T-helper 9 cell (primary cell): ENCODE data around the gene DPM3.
A peak's percentile ranks its signal among the peaks of the same experiment; 100 is the strongest.
"Not testable (repeated sequence)": the region's sequence is repeated elsewhere in the genome, so short reads cannot be mapped to it uniquely, and the experiment has no call there.

Experiments
- DNase-seq: peaks from one replicate; pipeline ENCODE4 v3.0.0-alpha.2; 2020

The DPM3 gene

GRCh38 chr1:155175281-155175926, 35.1 kb upstream of the DPM3 start:
- DNase-seq = no peak

- DNase-seq = peak; percentile 50
Measured at GRCh38 chr1:155174324-155175280, 34.3 kb upstream of the DPM3 start.

GRCh38 chr1:155173478-155174323, 33.4 kb upstream of the DPM3 start, which contains the start of gene TRIM46:
TSS of gene TRIM46 (plus strand) at chr1:155173849. CDS start at chr1:155173967, 118 bp downstream.
- DNase-seq = peak; percentile 50

GRCh38 chr1:155172732-155173477, 32.6 kb upstream of the DPM3 start, which contains the start of gene KRTCAP2:
TSS of gene KRTCAP2 (minus strand) at chr1:155173304. CDS start at chr1:155173224, 80 bp downstream.
- peak; percentile 94 for DNase-seq

- DNase-seq = no peak
Measured at GRCh38 chr1:155171836-155172731, 31.8 kb upstream of the DPM3 start.

GRCh38 chr1:155170806-155171205, 30.5 kb upstream of the DPM3 start:
- DNase-seq = no peak

- DNase-seq = no peak
Measured at GRCh38 chr1:155170101-155170785, 29.9 kb upstream of the DPM3 start.

GRCh38 chr1:155169541-155169940, 29.2 kb upstream of the DPM3 start:
- no peak for DNase-seq

- DNase-seq = no peak
Measured at GRCh38 chr1:155168456-155169210, 28.3 kb upstream of the DPM3 start.

GRCh38 chr1:155168105-155168445, 27.7 kb upstream of the DPM3 start:
- DNase-seq = not testable (repeated sequence)

- peak; percentile 86 for DNase-seq
Measured at GRCh38 chr1:155167166-155168104, 27.1 kb upstream of the DPM3 start.

GRCh38 chr1:155166471-155167165, 26.3 kb upstream of the DPM3 start:
- DNase-seq = no peak

- DNase-seq = no peak
Measured at GRCh38 chr1:155166051-155166470, 25.7 kb upstream of the DPM3 start.

GRCh38 chr1:155164625-155165024, 24.3 kb upstream of the DPM3 start:
- DNase-seq = not testable (repeated sequence)

GRCh38 chr1:155163785-155164184, 23.5 kb upstream of the DPM3 start:
- DNase-seq = not testable (repeated sequence)

- DNase-seq = not testable (repeated sequence)
Measured at GRCh38 chr1:155162631-155163030, 22.3 kb upstream of the DPM3 start.

GRCh38 chr1:155160128-155160527, 19.8 kb upstream of the DPM3 start:
- DNase-seq = no peak

GRCh38 chr1:155158991-155159390, 18.7 kb upstream of the DPM3 start:
- DNase-seq = no peak
